ENCODE measurements around the gene CSNK1G1.
"Not testable (repeated sequence)": the region's sequence is repeated elsewhere in the genome, so short reads cannot be mapped to it uniquely, and the experiment has no call there.

CSNK1G1 gene

GRCh38 chr15:64287953-64288352, 68.0 kb downstream of the CSNK1G1 start:
- DNase-seq (ENCODE audit: low read depth in 3 of 3): no peak

GRCh38 chr15:64286473-64286872, 69.5 kb downstream of the CSNK1G1 start:
- no peak for DNase-seq (ENCODE audit: low read depth in 3 of 3)

GRCh38 chr15:64285871-64286270, 70.1 kb downstream of the CSNK1G1 start:
- no peak for DNase-seq (ENCODE audit: low read depth in 3 of 3)

- DNase-seq (ENCODE audit: low read depth in 3 of 3): no peak
Measured at GRCh38 chr15:64285150-64285549, 70.8 kb downstream of the CSNK1G1 start.

- no peak for DNase-seq (ENCODE audit: low read depth in 3 of 3)
Measured at GRCh38 chr15:64284042-64284441, 71.9 kb downstream of the CSNK1G1 start.

GRCh38 chr15:64282701-64283100, 73.3 kb downstream of the CSNK1G1 start:
- DNase-seq (ENCODE audit: low read depth in 3 of 3): no peak

- DNase-seq (ENCODE audit: low read depth in 3 of 3): no peak
Measured at GRCh38 chr15:64279131-64279530, 76.8 kb downstream of the CSNK1G1 start.

GRCh38 chr15:64275934-64276333, 80.0 kb downstream of the CSNK1G1 start:
- no peak for DNase-seq (ENCODE audit: low read depth in 3 of 3)

- no peak for DNase-seq (ENCODE audit: low read depth in 3 of 3)
Measured at GRCh38 chr15:64274341-64274950, 81.5 kb downstream of the CSNK1G1 start.

GRCh38 chr15:64267331-64267973, 88.5 kb downstream of the CSNK1G1 start:
- no peak for DNase-seq (ENCODE audit: low read depth in 3 of 3)

GRCh38 chr15:64265188-64265587, 90.8 kb downstream of the CSNK1G1 start:
- DNase-seq (ENCODE audit: low read depth in 3 of 3): not testable (repeated sequence)

- DNase-seq (ENCODE audit: low read depth in 3 of 3): no peak
Measured at GRCh38 chr15:64264502-64264901, 91.5 kb downstream of the CSNK1G1 start.

- DNase-seq (ENCODE audit: low read depth in 3 of 3): no peak
Measured at GRCh38 chr15:64263567-64263966, 92.4 kb downstream of the CSNK1G1 start.

- no peak for DNase-seq (ENCODE audit: low read depth in 3 of 3)
Measured at GRCh38 chr15:64256051-64256450, 99.9 kb downstream of the CSNK1G1 start.

- DNase-seq (ENCODE audit: low read depth in 3 of 3): no peak
Measured at GRCh38 chr15:64251658-64252057, 104.3 kb downstream of the CSNK1G1 start.

- no peak for DNase-seq (ENCODE audit: low read depth in 3 of 3)
Measured at GRCh38 chr15:64251121-64251520, 104.9 kb downstream of the CSNK1G1 start.

GRCh38 chr15:64249883-64250575, 105.9 kb downstream of the CSNK1G1 start:
- DNase-seq (ENCODE audit: low read depth in 3 of 3): no peak

GRCh38 chr15:64249406-64249805, 106.6 kb downstream of the CSNK1G1 start:
- DNase-seq (ENCODE audit: low read depth in 3 of 3): no peak

GRCh38 chr15:64247906-64248541, 107.9 kb downstream of the CSNK1G1 start:
- no peak for DNase-seq (ENCODE audit: low read depth in 3 of 3)

- no peak for DNase-seq (ENCODE audit: low read depth in 3 of 3)
Measured at GRCh38 chr15:64247535-64247905, 108.5 kb downstream of the CSNK1G1 start.

GRCh38 chr15:64246364-64247189, 109.4 kb downstream of the CSNK1G1 start:
- DNase-seq (ENCODE audit: low read depth in 3 of 3): peak; percentile 27 to 56 (median 47)

- no peak for DNase-seq (ENCODE audit: low read depth in 3 of 3)
Measured at GRCh38 chr15:64245405-64245804, 110.6 kb downstream of the CSNK1G1 start.
